ENCODE data around the gene CMTM8. TPM values are rescaled to one million over a fixed set of nuclear protein-coding genes. Genes with fewer than 3 reads are reported as not detected.
"Not testable (repeated sequence)": the region's sequence is repeated elsewhere in the genome, so short reads cannot be mapped to it uniquely, and the experiment has no call there.

Gene CMTM8
- 1.0 TPM for polyA plus RNA-seq (ENCODE audit: insufficient read length)

- no peak for DNase-seq (ENCODE audit: low read depth)
Measured at GRCh38 chr3:32238453-32239306, at the start of gene CMTM8. TSS of gene CMTM8 (plus strand) at chr3:32238680. CDS start at chr3:32238973, 293 bp downstream.

- no peak for DNase-seq (ENCODE audit: low read depth)
Measured at GRCh38 chr3:32189693-32190092, 48.8 kb upstream of the CMTM8 start.

- DNase-seq (ENCODE audit: low read depth): not testable (repeated sequence)
Measured at GRCh38 chr3:32190556-32190955, 47.9 kb upstream of the CMTM8 start.

GRCh38 chr3:32193101-32193500 is 45.4 kb upstream of the CMTM8 start:
- no peak for DNase-seq (ENCODE audit: low read depth)

- no peak for DNase-seq (ENCODE audit: low read depth)
Measured at GRCh38 chr3:32194653-32195052, 43.8 kb upstream of the CMTM8 start.

- no peak for DNase-seq (ENCODE audit: low read depth)
Measured at GRCh38 chr3:32195995-32196540, 42.4 kb upstream of the CMTM8 start.

GRCh38 chr3:32197991-32198390 is 40.5 kb upstream of the CMTM8 start:
- DNase-seq (ENCODE audit: low read depth): no peak

GRCh38 chr3:32198714-32199113 is 39.8 kb upstream of the CMTM8 start:
- DNase-seq (ENCODE audit: low read depth): no peak

GRCh38 chr3:32200490-32200889 is 38.0 kb upstream of the CMTM8 start:
- peak; percentile 86 for DNase-seq (ENCODE audit: low read depth)

- peak; percentile 34 for DNase-seq (ENCODE audit: low read depth)
Measured at GRCh38 chr3:32200992-32201758, 37.3 kb upstream of the CMTM8 start.

GRCh38 chr3:32202496-32202895 is 36.0 kb upstream of the CMTM8 start:
- DNase-seq (ENCODE audit: low read depth): no peak

- no peak for DNase-seq (ENCODE audit: low read depth)
Measured at GRCh38 chr3:32203854-32204253, 34.6 kb upstream of the CMTM8 start.

GRCh38 chr3:32208447-32208846 is 30.0 kb upstream of the CMTM8 start:
- no peak for DNase-seq (ENCODE audit: low read depth)

GRCh38 chr3:32215185-32215584 is 23.3 kb upstream of the CMTM8 start:
- DNase-seq (ENCODE audit: low read depth): no peak

- DNase-seq (ENCODE audit: low read depth): no peak
Measured at GRCh38 chr3:32216172-32216783, 22.2 kb upstream of the CMTM8 start.

GRCh38 chr3:32217339-32217738 is 21.1 kb upstream of the CMTM8 start:
- no peak for DNase-seq (ENCODE audit: low read depth)

- no peak for DNase-seq (ENCODE audit: low read depth)
Measured at GRCh38 chr3:32219537-32219936, 18.9 kb upstream of the CMTM8 start.

GRCh38 chr3:32220006-32220405 is 18.5 kb upstream of the CMTM8 start:
- no peak for DNase-seq (ENCODE audit: low read depth)

- DNase-seq (ENCODE audit: low read depth): no peak
Measured at GRCh38 chr3:32222950-32223349, 15.5 kb upstream of the CMTM8 start.

GRCh38 chr3:32224016-32224516 is 14.4 kb upstream of the CMTM8 start:
- DNase-seq (ENCODE audit: low read depth): no peak

GRCh38 chr3:32226875-32227500 is 11.5 kb upstream of the CMTM8 start:
- no peak for DNase-seq (ENCODE audit: low read depth)
